Stimulated activated CD4-positive, alpha-beta T cell treated with anti-CD3 and anti-CD28 coated beads, Interleukin-2, amount 100 ng/mL, for 4 hours (primary cell): ENCODE measurements around the gene GAS7.

ENCODE experiments used
- DNase-seq: peaks from one replicate; pipeline ENCODE4 v3.0.0-alpha.2; 2020; ENCODE audit warnings: low read depth

The GAS7 gene

DNA sequence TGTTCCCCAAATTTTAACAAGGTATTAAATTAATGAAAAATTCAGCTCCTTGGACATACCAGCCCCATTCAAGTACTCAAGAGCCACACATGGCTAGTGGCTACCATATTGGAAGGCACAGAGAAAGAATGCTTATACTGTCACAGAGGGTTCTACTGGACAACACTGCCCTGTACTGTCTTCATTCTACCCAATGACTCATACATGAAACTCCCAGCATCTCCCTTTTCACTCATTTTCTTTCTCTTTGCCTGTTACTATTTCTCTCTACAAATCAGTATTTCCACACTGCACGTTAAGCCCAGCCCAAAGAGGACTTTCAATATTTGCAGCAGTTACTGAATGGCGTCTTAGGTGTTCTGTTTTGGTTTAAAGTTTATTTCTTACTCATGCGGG, 221.2 kb downstream of the GAS7 start:
- no peak for DNase-seq

DNA sequence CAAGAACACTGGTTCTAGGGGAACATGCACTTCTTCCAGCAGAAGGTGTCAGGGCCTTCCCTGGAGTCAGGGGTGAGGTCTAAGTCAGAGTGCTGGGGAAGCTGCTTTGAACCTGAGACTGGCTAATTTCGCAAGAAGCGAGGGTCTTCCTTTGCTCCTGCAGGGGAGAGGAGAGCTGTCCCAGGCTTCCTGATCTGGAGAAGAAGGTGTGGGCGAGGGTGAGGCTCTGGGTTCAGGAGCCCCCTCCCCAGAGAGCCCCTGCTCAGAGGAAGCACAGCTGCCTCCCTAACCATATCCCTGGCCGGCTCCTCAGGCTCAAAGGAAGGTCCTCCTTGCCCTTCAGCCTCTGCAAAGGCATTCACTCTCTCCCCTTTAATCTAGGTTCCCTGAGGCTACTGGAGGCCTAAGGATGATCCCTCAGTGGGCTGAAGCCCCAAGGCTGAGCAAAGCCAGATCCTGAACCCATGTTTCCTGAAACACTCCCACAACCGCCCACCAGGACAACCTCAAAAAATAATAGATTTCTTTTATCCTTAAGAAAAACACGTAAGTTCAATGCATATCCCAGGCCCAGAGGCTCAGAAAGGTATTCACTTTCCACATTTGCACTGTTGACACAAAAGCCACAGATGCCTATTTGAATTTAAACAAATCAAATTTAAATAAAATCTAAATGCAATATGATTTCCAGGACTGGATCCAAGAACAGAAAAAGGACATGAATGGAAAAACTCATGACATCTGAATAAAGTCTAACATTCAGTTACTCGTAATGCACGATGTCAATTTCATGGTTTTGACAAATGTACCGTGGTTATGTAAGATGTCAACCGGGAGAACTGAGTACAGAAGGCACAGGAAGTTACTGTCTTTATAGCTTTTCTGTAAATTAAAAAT, 221.9 kb downstream of the GAS7 start:
- DNase-seq: no peak

DNA sequence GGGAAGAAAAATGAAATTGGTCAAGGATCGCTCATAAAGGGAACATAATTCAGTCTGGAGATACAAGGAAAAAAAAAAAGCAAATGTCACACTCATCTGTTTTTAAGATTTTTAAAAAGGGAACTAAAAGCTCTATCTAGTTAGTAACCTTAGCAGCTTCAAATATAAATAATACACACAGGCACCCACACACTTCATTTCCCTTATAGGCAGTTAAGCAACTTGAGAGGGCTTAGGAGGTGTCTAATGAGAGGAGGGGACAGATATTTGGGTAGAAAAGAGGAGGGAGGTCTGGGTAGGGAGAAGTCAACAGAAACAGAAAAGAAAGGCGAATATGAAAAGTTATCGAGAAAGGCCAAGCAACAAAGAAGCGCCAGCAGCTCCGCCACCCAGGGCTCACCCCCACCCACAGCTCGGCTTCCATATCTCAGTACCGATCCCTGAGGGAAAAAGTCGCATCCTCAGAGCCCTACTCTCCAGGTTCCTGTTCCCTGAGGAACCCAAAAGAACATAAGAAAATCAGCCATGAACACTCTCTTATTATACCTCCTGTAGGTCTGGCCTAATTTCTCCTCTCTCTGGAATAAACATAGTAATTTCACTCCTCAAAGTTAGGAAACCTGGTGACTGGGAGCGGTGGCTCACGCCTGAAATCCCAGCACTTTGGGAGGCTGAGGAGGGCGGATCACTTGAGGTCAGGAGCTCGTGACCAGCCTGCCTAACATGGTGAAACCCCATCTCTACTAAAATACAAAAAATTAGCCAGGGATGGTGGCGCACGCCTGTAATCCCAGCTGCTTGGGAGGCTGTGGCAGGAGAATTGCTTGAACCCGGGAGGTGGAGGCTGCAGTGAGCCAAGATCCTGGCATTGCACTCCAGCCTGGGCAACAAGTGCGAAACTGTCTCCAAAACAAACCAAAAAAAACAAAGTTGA, 223.7 kb downstream of the GAS7 start:
- no peak for DNase-seq

DNA sequence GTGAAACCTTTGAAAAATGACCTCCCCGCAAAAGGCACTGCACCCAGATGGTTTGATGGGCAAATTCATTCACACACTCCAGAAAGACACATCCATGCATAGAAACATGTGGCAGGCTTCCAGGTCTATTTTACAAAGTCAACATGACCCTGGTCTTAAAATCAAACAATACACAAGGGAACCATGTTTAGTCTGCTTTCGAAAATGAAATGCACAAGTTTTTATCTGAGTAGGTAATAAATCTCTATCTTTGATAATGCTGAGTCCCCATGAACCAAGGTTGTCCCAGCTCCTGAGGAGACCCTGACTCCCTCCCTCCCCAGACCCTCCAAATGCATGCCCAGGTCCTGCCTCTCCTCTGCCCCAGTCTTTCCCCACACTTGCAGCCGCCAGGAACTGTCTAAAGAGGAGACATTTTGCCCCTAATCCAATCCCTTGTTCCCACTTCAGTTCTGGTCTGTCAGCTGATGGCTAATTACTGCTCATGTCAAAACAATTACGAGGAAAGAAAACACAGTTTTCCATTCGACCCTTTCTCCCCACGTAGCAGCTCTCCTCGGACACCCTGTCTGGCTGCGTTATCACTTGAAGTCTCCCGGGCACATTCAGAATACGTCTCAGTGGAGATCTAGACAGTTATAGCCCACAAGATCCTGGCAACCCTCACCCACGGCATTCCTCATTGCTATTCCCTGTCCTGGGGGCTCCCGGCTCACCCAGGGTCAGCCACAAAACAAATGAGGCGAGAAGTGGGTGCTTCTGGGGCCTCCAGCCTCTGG, 224.5 kb downstream of the GAS7 start:
- no peak for DNase-seq

DNA sequence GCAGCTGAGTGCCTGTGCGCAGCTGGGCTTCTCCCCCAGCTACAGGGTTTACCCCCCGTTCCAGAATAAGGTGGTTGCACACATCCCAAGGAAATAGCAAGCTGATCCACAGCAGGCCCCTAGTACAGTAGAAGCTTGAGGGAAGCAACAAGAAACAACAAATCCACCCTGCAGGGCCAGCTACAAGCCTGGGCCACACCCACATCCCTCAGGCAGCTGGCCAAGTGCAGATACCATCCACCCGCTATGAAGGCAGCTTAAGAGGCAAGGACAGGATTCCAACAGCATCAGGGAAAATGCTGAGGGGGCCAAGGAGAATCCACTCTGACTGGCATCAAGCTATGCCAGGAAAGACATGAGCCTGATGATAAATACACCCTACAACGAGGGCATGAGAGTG, 226.4 kb downstream of the GAS7 start:
- no peak for DNase-seq

DNA sequence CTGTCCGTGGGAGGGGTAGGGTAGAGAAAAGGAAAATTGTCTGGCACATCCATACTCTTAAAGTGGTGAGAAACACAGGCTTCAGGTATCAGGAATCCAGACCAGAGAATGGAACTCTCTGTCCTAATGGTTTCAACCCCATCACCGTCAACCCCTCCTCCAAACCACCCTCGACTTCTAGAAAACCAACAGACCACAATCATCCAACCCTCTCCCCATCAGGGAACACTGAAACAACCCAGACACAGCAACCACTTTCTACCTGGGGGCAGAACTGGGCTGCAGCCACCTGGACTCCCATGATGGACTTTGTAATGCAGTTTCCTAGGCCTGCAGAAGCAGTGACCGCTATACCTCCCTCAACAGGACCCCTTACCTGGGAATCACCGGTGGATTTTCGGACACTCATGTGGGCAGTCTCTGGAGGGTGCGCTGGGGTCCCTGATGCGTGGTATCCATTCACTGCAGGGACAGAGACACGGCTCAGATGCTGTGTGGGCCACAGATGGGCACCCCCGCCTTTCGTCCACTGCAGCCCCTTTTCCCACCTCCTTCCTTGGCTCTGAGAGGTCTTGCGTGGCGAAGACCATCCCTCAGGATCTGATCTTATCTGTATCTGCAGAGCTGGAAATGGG, 229.0 kb downstream of the GAS7 start:
- no peak for DNase-seq

DNA sequence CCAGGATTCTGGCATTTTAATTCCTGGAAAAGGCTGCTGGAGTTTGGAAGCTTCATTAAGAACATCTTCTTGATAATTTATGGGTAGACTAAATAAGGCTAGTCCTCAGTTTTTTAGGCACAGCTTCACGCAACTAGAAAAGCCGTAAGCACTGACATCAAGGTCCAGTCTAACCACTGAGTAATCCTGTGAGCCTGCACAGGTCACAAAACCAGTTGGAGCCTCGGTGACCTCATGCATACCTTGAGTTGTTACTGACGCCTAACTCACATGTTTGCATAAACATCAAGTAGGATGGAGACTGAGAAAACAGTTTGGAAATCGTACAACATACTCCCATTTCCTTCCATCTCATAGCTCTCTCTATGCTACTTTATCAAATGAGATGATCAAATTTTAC, 229.5 kb downstream of the GAS7 start:
- no peak for DNase-seq

DNA sequence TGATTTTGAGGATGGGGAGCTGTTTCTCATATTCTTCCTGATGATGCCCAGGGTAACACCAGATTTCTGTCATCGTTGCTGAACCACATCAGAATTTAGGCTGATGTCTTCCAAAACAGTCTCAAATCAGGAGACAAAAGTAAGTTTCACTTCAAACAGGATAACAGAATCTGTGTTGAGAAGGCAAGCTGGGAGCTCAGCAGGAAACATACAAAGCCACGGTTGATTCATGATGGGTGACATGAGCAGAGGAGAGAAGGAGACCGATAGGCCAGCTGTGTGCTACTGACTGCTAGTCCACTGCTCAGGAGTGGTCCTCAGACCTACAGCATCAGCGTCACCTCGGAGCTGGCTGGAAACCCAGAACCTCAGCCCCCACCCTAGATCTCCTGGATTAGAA, 230.4 kb downstream of the GAS7 start:
- DNase-seq: no peak

DNA sequence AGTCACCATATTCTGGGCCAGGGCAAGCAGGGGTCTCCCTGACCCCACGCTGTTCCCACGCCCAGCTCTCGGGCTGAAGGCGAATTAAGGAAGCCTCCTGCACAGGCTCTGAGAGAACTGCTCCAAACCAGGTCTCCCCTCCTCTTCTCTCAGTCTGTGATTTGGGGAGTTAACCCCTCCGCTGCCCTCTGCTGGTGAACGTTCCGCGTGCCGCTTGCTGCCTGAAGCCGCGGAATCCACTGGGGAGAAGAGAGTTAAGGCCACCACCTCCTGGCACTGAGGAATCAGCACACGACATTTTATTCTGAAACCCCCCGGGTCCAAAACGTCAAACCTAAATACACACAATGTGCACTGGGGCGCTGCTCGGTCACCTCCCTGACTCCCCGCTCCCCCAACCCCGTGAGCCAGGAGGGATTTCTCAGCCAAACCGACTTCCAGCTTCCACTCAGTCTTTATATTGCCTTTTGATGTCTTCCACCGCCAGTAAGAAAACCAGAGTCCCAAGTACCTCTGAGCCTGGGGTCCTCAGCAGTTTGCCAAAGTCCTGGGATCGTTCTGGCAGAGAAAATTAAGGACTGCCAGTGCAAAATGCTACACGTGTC, 238.9 kb downstream of the GAS7 start:
- DNase-seq: no peak

DNA sequence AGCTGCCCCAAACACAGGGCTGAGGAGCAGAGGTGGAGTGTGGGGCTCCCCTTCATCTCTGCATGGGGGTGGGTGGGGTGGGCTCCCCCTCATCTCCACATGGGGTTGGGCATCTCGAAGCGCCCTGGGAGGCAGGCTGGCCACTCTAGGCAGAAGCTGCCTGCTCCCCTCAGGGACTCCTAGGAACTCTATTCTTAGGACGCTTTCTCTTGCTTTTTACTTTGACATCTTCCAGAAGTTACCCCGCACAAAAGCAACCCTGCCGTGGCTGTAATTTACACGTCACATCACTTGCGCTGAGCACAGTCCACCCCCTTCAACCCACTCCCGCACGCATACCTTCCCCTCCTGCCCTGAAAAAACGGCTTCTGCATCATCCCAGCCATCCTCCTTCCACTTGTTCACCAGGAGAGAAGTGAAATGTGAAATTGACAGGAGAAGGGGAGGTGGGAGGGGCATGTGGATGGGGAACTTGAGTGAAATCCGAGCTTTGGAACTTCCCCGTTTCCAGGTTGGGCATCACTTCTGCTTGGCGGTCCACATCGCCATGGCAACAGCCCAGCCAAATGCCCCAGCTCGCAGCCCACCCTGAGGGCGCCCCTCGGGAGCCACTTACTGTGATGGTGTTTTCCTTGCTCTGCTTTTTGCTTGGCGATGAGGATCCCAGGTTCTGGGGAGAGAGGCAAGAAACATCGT, 239.7 kb downstream of the GAS7 start:
- DNase-seq: no peak

DNA sequence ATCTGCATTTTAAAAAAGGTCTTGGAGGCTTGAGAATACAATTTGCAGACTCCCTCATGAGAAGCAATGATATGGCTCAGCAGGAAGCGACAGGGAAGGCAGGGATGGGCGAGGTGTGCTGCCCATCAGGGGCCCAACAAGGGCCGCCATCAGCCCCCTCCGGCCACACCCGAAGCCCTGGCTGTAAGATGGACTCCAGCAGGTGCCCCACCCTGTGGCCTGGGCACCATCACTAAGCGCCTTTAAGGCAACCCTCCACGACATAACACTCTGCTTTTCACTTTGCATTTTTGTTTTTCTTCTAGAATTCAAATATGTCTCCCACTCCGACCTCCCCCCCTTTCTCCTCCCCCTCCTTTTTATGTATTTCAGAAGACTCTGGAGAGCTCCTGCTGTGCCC, 241.2 kb downstream of the GAS7 start:
- no peak for DNase-seq

DNA sequence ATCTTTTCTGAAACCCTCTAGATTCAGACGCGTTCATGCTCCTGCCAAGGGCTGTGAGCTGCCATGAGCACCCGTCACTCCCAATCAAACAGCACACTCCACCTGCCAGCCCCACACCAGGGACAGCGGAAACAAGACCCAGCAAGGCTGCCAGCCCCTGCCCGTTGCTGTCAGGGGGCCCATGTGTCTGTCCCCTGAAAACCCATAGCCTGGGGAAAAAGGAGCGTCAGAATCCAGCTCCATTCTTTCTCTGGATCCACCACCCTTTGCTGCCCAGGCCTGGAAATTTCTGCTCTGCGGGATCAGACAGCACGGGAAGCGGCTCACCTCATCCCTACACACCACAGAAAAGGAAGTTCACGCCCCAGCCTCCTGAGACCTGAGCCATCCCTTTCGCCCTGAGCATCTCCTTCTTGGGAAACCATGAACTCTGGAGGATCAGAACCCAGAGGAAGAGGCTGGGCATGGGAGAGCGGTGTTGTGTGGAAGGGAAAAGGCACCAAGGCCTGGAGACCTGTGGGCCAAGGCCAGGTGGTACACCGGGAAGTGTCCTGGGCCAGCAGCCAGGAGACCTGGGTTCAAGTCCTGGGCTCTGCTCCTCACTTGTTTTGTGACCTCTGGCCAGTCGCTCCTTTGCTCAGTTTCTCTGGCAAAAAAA, 241.8 kb downstream of the GAS7 start:
- DNase-seq: no peak

DNA sequence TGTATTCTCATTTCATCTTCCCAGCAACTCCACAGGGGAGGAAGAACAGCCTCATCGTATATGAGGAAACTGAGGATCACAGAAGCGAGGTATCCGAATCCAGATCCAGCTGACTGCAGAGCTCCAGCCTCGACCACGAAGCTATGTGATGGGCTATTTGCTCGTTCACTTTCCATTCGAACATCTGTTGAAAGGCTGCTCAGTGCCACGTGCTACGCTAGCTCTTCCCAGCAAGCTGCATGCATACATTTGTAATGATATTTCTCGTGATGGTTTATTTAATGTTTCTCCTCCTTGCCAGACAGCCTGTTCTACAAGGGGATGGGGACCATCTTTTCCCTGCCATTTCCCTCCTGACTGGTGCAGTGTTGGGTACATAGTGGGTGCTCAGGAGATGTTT, 244.9 kb downstream of the GAS7 start:
- DNase-seq: no peak

DNA sequence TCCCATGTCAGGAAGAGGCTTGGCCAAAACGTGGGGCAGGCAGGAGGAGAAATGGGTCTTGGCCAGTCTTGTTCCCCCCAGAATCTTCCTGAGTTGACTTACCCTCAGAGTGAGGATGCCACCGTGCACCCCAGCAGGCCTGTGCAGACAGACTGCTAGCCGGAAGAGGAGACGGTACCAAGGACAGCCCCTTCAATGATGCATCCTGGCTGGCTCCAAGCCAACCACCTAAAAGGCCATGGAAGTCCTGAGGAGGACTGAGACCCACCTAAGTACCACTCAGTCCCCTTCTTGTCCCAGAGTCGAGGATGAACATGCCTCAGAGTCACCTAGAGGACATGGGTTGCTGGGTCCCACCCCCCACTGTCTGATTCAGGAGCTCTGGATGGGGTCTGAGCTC, 246.6 kb downstream of the GAS7 start:
- no peak for DNase-seq

DNA sequence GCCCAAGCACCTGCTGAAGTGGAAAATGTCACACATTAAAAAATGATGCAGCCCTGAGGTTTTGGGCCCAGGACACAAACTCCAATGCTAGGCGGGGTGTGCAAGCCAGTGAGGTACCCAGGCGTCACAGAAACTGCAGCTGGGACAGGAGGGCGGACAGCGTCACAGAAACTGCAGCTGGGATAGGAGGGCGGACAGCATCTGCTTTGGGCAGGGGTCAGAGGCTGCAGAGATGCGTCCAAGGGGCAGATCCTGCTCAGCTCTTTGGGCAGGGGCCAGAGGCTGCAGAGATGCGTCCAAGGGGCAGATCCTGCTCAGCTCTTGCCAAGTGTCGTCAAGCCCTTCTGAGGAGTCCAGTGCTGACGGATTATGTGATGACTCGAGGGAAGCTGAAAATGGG, 249.5 kb downstream of the GAS7 start:
- no peak for DNase-seq

DNA sequence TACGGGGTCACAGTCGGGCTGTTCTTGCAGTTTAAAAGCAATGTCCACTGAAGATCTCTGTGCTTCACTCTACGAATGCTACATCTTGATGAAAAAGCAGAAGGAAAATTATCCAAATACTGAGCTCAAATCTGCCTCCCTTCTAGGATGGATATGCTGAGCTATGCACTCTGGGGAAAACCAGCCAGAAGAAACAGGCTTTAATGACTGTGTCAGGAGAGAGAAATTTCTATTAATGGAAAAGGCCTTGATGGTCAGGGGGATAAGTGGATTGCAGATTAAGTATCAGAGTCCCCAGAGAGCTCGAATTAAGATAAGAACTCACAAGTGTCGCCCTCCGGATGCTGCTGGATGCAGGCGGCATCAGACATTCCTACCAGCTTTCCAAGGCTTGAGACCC, 253.7 kb downstream of the GAS7 start:
- no peak for DNase-seq

DNA sequence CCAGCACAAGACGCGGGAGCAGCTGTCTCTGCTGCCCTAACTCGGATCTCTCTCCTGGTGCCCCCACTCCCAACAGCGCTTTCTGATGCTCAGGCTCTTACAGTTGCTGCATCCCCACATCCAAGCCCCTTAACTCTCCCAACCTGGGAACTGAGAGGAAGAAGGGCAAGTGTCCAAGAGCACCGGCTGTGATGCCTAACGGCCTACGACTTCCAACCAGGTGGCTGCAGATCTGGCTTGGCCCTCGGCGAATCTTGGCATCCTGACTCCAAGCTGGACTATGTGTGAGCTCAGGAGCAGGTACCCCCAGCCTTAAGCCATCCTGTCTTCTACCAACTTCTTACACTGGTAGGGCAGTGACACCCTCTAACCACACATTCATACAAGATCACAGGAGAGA, 255.1 kb downstream of the GAS7 start:
- no peak for DNase-seq

DNA sequence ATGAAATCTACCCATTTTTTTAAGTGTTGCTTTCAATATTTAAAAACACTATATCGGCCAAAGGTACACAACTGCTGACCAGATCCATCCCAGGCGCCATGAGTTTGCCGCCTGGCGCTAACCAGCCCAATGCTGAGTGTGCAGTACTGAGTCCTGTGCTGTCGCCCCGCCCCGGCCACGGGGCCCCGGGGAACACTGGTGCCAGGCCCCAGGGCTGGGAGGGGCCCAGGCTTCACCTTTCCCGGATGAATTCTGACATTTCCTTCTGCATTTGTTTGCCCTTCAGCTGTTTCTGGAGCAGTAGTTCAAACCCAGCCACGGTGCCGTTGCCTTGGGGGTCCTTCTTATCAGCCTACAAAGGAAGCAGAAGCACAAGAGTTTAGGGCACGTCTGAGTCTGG, 255.5 kb downstream of the GAS7 start:
- no peak for DNase-seq

DNA sequence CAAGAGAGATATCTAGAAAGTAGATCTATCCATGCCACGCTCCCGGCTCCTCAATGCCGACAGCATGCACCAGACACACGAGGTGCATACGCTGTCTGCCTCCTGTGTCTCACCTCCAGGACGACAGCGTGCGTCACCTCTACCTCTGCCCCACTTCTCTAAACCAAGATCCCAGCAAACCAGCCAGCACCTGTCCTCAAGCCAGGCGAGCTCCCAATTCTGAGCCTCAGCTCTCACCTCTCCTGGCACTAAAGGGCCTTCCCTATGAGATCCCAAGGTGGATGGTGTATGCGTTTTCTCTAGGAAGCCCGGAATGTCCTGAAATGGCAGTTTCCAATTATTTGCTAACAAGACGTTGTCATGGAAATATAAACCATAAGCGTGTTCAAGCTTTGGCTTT, 257.1 kb downstream of the GAS7 start:
- no peak for DNase-seq

DNA sequence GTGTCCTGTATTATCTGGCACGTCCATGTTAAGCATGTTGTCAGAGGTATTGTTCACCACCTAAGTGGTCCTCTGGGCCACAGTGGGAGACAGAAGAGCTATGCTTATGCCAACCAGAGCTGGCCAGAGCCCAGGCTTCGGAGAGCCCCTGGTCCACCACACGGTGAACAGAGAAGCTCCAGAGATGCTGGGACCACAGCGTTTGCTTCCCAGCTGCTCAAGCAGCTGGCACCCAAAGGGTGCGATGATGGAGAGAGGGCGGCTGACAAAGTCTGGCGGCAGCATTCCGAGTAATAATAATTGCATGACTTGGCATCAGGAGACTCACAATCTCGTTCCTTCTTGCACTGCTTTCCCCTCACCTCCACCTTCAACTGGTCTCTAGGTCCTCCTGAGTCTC, 257.6 kb downstream of the GAS7 start:
- no peak for DNase-seq
